HEK293 (cell line): ENCODE results near the gene PTPRCAP.
"Not testable (repeated sequence)": the region's sequence is repeated elsewhere in the genome, so short reads cannot be mapped to it uniquely, and the experiment has no call there.

Source experiments
- CTCF ChIP-seq: fragments of 450-650 bp; formaldehyde crosslinking; IDR thresholded peaks from 2 replicates; pipeline ENCODE4 v1.5.1; 2016; ENCODE audit warnings: missing biosample characterization, missing genetic modification characterization
- HOXA7 ChIP-seq: sonication (generic); formaldehyde crosslinking; IDR thresholded peaks from 2 replicates; pipeline ENCODE4 v1.8.1; 2022; ENCODE audit warnings: missing genetic modification reagents, borderline replicate concordance
- ZNF707 ChIP-seq: fragments of 450-650 bp; formaldehyde crosslinking; IDR thresholded peaks from 2 replicates; pipeline ENCODE4 v1.5.1; 2016; ENCODE audit warnings: missing biosample characterization, missing genetic modification characterization
- TF ChIP-seq, protein P1 (sequence below): fragments of 450-650 bp; formaldehyde crosslinking; IDR thresholded peaks from 2 replicates; pipeline ENCODE4 v1.5.1; 2017; ENCODE audit warnings: missing biosample characterization, mild to moderate bottlenecking, missing genetic modification characterization, moderate library complexity

- TF ChIP-seq CTCF (tag by site-specific recombination); HOXA7 (CRISPR knock-in tag); ZNF707 (tag by site-specific recombination): not testable (repeated sequence)
- TF ChIP-seq, protein P1, sequence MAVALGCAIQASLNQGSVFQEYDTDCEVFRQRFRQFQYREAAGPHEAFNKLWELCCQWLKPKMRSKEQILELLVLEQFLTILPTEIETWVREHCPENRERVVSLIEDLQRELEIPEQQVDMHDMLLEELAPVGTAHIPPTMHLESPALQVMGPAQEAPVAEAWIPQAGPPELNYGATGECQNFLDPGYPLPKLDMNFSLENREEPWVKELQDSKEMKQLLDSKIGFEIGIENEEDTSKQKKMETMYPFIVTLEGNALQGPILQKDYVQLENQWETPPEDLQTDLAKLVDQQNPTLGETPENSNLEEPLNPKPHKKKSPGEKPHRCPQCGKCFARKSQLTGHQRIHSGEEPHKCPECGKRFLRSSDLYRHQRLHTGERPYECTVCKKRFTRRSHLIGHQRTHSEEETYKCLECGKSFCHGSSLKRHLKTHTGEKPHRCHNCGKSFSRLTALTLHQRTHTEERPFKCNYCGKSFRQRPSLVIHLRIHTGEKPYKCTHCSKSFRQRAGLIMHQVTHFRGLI (tag by site-specific recombination): not testable (repeated sequence)
Measured at GRCh38 chr11:67476692-67477091, 39.2 kb upstream of the PTPRCAP start.
